ENCODE data around the gene ERMP1.
A peak's percentile ranks its signal among the peaks of the same experiment; 100 is the strongest.
"Not testable (repeated sequence)": the region's sequence is repeated elsewhere in the genome, so short reads cannot be mapped to it uniquely, and the experiment has no call there.

The ERMP1 gene

DNA sequence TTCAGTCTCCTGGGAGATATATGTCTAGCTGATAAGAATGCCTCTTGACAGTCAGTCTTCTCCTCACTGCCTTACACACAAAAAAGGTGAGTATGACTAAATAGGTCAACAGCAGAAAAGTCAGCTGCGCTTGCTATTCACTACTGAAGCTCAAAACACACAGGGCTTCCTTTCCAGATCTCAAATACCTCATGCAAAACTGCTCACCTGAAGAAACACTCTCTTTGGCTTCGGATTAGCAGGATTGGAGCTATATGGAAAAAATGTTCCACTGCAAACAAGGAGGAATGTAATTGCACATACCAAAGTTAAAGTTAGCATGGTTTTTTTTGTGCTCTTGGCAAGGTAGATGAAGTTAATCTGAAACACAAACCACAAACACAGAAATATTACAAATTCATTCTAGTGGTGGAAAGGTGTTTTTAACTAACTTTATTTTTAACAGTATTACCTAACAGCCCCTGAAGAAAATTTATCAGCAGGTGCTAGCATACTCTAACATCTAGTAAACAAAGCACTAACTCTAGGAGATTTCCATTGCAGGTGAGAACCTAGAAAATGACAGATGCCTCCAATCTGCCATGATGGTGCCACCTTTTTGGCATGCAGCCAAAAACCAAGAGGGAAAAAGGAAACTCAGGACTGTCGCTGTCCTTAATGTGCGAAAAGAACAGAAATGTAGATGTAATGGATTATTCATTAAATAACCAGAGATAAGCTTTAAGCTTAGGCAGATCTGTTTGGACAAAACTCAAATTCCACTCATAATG is 31.8 kb downstream of the ERMP1 start:
- Histone ChIP-seq H3K4me1 (ENCODE audit: control insufficient read depth, low read length) (no peaks in the 10 kb centered on the region), H4K20me1 (ENCODE audit: control insufficient read depth, insufficient read depth, low read depth, low read length) (no peaks in the 10 kb centered on the region), H3K4me2 (ENCODE audit: low read length) (no peak overlapping the region), H3K27ac (ENCODE audit: low read depth, low read length) (no peak overlapping the region), H3K9me3 (ENCODE audit: control insufficient read depth, insufficient read depth, low read length) (no peaks in the 10 kb centered on the region), H3K79me2 (ENCODE audit: control insufficient read depth, low read length) (no peaks in the 10 kb centered on the region), H3K36me3 (ENCODE audit: control insufficient read depth, low read length) (peaks cover 20% of the 10 kb centered on the region), H3F3A (ENCODE audit: control insufficient read depth, insufficient read depth) (peaks cover 11% of the 10 kb centered on the region; the same call in 1 of the 2 replicates), H3K27me3 (ENCODE audit: control insufficient read depth, low read length) (no peaks in the 10 kb centered on the region), H3K4me3 (ENCODE audit: low read length) (no peak overlapping the region), H3K9me2 (replicated peaks; ENCODE audit: control insufficient read depth, low read length) (no peaks in the 10 kb centered on the region)
- no peak for TF ChIP-seq EZH2phosphoT487 (IDR thresholded peaks at IDR 0.05; ENCODE audit: borderline replicate concordance, low read length)
- TF ChIP-seq, protein P1, sequence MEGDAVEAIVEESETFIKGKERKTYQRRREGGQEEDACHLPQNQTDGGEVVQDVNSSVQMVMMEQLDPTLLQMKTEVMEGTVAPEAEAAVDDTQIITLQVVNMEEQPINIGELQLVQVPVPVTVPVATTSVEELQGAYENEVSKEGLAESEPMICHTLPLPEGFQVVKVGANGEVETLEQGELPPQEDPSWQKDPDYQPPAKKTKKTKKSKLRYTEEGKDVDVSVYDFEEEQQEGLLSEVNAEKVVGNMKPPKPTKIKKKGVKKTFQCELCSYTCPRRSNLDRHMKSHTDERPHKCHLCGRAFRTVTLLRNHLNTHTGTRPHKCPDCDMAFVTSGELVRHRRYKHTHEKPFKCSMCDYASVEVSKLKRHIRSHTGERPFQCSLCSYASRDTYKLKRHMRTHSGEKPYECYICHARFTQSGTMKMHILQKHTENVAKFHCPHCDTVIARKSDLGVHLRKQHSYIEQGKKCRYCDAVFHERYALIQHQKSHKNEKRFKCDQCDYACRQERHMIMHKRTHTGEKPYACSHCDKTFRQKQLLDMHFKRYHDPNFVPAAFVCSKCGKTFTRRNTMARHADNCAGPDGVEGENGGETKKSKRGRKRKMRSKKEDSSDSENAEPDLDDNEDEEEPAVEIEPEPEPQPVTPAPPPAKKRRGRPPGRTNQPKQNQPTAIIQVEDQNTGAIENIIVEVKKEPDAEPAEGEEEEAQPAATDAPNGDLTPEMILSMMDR (IDR thresholded peaks at IDR 0.05; ENCODE audit: low read depth, low read length, poor library complexity, severe bottlenecking) = no peak

GRCh38 chr9:5800378-5800777 is 32.5 kb downstream of the ERMP1 start:
- not testable (repeated sequence) for H3K4me1 ChIP-seq (ENCODE audit: control insufficient read depth, low read length); H3K79me2 ChIP-seq (ENCODE audit: control insufficient read depth, low read length); H3K27me3 ChIP-seq (ENCODE audit: control insufficient read depth, low read length); H3K4me2 ChIP-seq (ENCODE audit: low read length); H3K9me2 ChIP-seq (replicated peaks; ENCODE audit: control insufficient read depth, low read length); H3K4me3 ChIP-seq (ENCODE audit: low read length); H4K20me1 ChIP-seq (ENCODE audit: control insufficient read depth, insufficient read depth, low read depth, low read length); H3K27ac ChIP-seq (ENCODE audit: low read depth, low read length); H3K9me3 ChIP-seq (ENCODE audit: control insufficient read depth, insufficient read depth, low read length)
- Histone ChIP-seq H3F3A (ENCODE audit: control insufficient read depth, insufficient read depth) (peaks cover 11% of the 10 kb centered on the region; the same call in 1 of the 2 replicates), H3K36me3 (ENCODE audit: control insufficient read depth, low read length) (peaks cover 20% of the 10 kb centered on the region)

GRCh38 chr9:5799314-5799713 is 33.6 kb downstream of the ERMP1 start:
- Histone ChIP-seq H3F3A (ENCODE audit: control insufficient read depth, insufficient read depth) (peaks cover 11% of the 10 kb centered on the region; the same call in 1 of the 2 replicates), H3K27ac (ENCODE audit: low read depth, low read length) (no peak overlapping the region), H3K4me1 (ENCODE audit: control insufficient read depth, low read length) (no peaks in the 10 kb centered on the region), H3K79me2 (ENCODE audit: control insufficient read depth, low read length) (no peaks in the 10 kb centered on the region), H3K4me2 (ENCODE audit: low read length) (no peak overlapping the region), H4K20me1 (ENCODE audit: control insufficient read depth, insufficient read depth, low read depth, low read length) (no peaks in the 10 kb centered on the region), H3K9me3 (ENCODE audit: control insufficient read depth, insufficient read depth, low read length) (no peaks in the 10 kb centered on the region), H3K27me3 (ENCODE audit: control insufficient read depth, low read length) (no peaks in the 10 kb centered on the region), H3K4me3 (ENCODE audit: low read length) (no peak overlapping the region), H3K36me3 (ENCODE audit: control insufficient read depth, low read length) (peaks cover 20% of the 10 kb centered on the region), H3K9me2 (replicated peaks; ENCODE audit: control insufficient read depth, low read length) (no peaks in the 10 kb centered on the region)
- no peak for TF ChIP-seq EZH2phosphoT487 (IDR thresholded peaks at IDR 0.05; ENCODE audit: borderline replicate concordance, low read length)
- TF ChIP-seq, protein P1 (IDR thresholded peaks at IDR 0.05; ENCODE audit: low read depth, low read length, poor library complexity, severe bottlenecking) = peak; percentile 45

DNA sequence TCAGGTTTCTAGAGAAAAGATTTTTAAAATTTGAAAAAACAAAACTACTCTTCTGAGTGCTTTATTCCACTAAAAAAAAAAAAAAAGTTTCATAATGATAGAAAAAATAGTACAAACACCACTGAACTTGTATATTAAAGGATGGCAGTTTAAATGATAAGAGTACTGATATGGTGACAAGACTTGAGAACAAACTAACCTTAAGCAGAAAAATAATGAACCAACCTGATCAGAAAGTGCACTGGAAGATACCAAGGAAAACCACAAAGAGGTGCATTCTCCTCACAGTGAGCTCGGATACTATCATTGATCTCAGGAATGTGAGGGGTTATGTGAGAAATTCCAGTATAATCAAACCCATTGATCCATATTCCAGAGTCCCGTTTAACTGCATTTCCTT is 34.3 kb downstream of the ERMP1 start:
- H3K27ac ChIP-seq (ENCODE audit: low read depth, low read length) = no peak overlapping the region
- H3K79me2 ChIP-seq (ENCODE audit: control insufficient read depth, low read length) = no peaks in the 10 kb centered on the region
- TF ChIP-seq EZH2phosphoT487 (IDR thresholded peaks at IDR 0.05; ENCODE audit: borderline replicate concordance, low read length) = no peak
- TF ChIP-seq, protein P1 (IDR thresholded peaks at IDR 0.05; ENCODE audit: low read depth, low read length, poor library complexity, severe bottlenecking) = no peak
- H3K4me1 ChIP-seq (ENCODE audit: control insufficient read depth, low read length) = peaks cover 4% of the 10 kb centered on the region
- H4K20me1 ChIP-seq (ENCODE audit: control insufficient read depth, insufficient read depth, low read depth, low read length) = no peaks in the 10 kb centered on the region
- no peaks in the 10 kb centered on the region for H3K9me3 ChIP-seq (ENCODE audit: control insufficient read depth, insufficient read depth, low read length)
- peaks cover 20% of the 10 kb centered on the region for H3K36me3 ChIP-seq (ENCODE audit: control insufficient read depth, low read length)
- H3K27me3 ChIP-seq (ENCODE audit: control insufficient read depth, low read length) = no peaks in the 10 kb centered on the region
- H3F3A ChIP-seq (ENCODE audit: control insufficient read depth, insufficient read depth) = peaks cover 11% of the 10 kb centered on the region; the same call in 1 of the 2 replicates
- no peaks in the 10 kb centered on the region for H3K9me2 ChIP-seq (replicated peaks; ENCODE audit: control insufficient read depth, low read length)
- H3K4me2 ChIP-seq (ENCODE audit: low read length) = no peak overlapping the region
- no peak overlapping the region for H3K4me3 ChIP-seq (ENCODE audit: low read length)

Measured in DOHH2 (cell line).